ENCODE measurements around the gene SLC44A1. TPM values are rescaled to one million over a fixed set of nuclear protein-coding genes. Genes with fewer than 3 reads are reported as not detected.

SLC44A1 gene
- total RNA-seq, 4 donors from 2014 or later: 51.1 to 82.2 (median 70.5) TPM

DNA sequence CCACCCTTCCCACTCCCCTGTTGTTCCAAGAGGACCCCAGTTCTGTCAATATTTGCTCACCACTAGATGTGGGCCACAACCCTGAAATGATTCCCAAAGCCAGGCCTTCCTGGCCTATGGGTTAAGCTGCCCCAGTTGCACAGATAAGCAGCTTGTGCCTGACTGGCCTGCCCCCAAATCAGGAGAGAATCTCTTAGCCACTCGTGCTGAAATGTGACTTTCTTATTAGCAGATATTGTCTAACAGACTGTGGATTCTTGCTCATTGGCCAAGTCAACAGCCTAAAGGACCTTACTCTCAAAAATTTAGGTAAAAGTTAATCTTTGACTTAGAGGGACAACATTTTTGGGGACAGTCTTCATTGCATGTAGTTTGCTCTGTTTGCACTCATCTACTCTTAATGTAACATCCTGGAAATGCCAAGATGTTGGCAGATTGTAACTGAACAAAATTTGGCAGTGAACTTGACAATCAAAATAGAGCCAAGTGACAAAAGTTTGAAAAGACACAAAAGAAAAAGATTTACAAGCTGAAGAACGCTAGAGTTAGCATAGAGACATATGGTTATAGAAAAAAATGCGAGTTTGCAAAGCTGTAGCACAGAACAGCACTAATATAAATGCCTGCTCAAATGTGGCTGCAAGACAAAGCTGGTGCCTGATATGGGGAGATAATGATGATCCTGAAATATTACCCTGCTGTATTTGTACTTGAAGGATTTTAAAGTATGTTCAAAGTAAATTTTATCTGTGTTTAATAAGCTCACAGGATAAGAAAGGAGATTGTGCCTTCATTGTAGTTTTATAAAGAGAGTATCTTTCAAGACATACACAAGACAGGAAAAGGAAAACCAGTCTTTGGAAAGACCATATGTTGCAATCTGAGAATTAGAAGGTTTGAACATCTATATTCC, 174.4 kb downstream of the SLC44A1 start:
- WGBS, 2 donors: 63 to 68% methylated on average over 3 of the region's 3 CpGs
- intact Hi-C loops (cut with DNase I; ENCODE audit: low total_unique reads): loop anchor here (10.0 kb wide), 1 partner anchor 264 kb away; no protein-coding TSS in a partner anchor
- TF ChIP-seq, protein P1, sequence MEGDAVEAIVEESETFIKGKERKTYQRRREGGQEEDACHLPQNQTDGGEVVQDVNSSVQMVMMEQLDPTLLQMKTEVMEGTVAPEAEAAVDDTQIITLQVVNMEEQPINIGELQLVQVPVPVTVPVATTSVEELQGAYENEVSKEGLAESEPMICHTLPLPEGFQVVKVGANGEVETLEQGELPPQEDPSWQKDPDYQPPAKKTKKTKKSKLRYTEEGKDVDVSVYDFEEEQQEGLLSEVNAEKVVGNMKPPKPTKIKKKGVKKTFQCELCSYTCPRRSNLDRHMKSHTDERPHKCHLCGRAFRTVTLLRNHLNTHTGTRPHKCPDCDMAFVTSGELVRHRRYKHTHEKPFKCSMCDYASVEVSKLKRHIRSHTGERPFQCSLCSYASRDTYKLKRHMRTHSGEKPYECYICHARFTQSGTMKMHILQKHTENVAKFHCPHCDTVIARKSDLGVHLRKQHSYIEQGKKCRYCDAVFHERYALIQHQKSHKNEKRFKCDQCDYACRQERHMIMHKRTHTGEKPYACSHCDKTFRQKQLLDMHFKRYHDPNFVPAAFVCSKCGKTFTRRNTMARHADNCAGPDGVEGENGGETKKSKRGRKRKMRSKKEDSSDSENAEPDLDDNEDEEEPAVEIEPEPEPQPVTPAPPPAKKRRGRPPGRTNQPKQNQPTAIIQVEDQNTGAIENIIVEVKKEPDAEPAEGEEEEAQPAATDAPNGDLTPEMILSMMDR (IDR thresholded peaks at IDR 0.05): no peak
- TF ChIP-seq POLR2A (IDR thresholded peaks at IDR 0.05): no peak
- H3K4me3 ChIP-seq (ENCODE audit: low read depth, poor library complexity, severe bottlenecking): no peak overlapping the region
- DNase-seq (ENCODE audit: low spot score in 2 of 2): no peak

GRCh38 chr9:105419816-105420597, 175.6 kb downstream of the SLC44A1 start:
- 89 to 96% methylated on average over 10 of the region's 10 CpGs for WGBS, 2 donors
- TF ChIP-seq POLR2A (IDR thresholded peaks at IDR 0.05): no peak
- TF ChIP-seq, protein P1 (IDR thresholded peaks at IDR 0.05): no peak
- no peak for DNase-seq (ENCODE audit: low spot score in 2 of 2)
- intact Hi-C loops (cut with DNase I; ENCODE audit: low total_unique reads): loop anchor here (10.0 kb wide), 1 partner anchor 265 kb away; no protein-coding TSS in a partner anchor
- H3K4me3 ChIP-seq (ENCODE audit: low read depth, poor library complexity, severe bottlenecking): no peak overlapping the region

DNA sequence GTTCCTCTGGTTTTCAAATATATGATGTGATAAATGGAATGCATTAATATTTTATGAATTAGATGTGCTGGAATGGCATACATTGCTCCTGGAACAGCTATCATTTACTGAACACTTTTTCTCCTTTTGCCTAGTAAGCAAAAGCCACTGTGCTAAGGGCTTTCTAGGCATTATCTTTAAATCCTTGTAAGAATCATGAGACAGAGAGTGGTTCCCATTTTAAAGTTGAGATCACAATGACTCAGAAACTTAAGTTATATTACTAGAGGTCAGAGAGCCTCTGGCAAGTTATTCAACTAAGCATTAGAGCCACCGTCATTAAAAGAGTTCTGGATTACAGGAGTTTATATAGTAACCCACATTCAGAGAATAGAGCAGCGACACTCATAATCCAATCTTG, 176.7 kb downstream of the SLC44A1 start:
- no peak overlapping the region for H3K4me3 ChIP-seq (ENCODE audit: low read depth, poor library complexity, severe bottlenecking)
- TF ChIP-seq, protein P1 (IDR thresholded peaks at IDR 0.05): no peak
- TF ChIP-seq POLR2A (IDR thresholded peaks at IDR 0.05): no peak
- DNase-seq (ENCODE audit: low spot score in 2 of 2): no peak
- 92 to 98% methylated on average over 2 of the region's 2 CpGs for WGBS, 2 donors
- intact Hi-C loops (cut with DNase I; ENCODE audit: low total_unique reads): no loop called here

DNA sequence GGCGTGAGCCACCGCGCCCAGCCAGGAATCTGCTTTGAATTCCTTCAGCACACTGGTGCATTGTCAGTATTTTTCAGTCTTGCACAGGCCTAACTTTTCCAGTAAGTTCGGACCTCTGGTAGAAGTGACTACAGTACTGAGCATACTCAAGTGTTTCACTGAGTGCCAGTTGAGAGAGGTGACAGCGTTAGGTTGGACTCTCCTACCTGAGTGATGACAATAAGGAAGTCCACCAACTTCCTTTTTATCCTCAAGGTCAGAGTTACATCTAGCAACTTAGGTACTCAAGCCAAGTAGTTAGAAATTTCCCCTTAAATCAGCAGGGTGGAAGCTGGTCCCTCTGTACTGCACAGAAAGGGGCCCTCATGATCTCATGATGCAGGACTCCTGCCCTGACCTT, 177.4 kb downstream of the SLC44A1 start:
- no peak for DNase-seq (ENCODE audit: low spot score in 2 of 2)
- intact Hi-C loops (cut with DNase I; ENCODE audit: low total_unique reads): no loop called here
- TF ChIP-seq, protein P1 (IDR thresholded peaks at IDR 0.05): no peak
- TF ChIP-seq POLR2A (IDR thresholded peaks at IDR 0.05): no peak
- no peak overlapping the region for H3K4me3 ChIP-seq (ENCODE audit: low read depth, poor library complexity, severe bottlenecking)
- WGBS, 2 donors: 93 to 95% methylated on average over 5 of the region's 5 CpGs

DNA sequence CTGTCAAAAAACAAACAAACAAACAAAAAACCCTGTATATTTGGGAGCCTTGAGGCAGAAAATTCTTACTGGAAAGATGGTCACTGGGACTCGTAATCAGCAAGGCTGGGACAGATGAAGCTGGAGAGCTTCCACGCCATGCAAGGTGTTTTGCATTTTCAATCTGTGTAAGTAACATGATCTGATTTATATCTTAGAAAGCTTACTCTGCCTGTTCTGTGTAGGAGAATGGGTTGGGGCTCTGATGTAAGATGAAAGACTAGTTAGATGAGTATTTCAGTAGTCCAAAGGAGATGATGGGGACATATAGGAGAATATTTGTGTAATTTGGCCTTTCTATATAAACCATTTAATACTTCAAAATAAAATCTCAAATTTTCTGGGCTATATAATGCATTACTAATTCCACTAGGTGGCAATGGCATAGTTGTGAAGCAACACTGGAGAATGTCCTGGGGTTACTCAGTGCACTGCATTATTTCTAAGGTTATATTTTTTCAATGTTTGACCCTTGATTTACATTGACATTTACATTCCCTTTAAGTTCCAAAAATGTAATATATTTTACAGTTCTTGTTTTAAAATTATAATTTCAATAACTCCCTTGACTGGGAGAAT, 181.5 kb downstream of the SLC44A1 start:
- intact Hi-C loops (cut with DNase I; ENCODE audit: low total_unique reads): no loop called here
- no peak for DNase-seq (ENCODE audit: low spot score in 2 of 2)
- TF ChIP-seq POLR2A (IDR thresholded peaks at IDR 0.05): no peak
- TF ChIP-seq, protein P1 (IDR thresholded peaks at IDR 0.05): no peak
- 63 to 65% methylated on average over 2 of the region's 2 CpGs for WGBS, 2 donors
- H3K4me3 ChIP-seq (ENCODE audit: low read depth, poor library complexity, severe bottlenecking): no peak overlapping the region
